ENCODE results near the gene KDELR3.

DNA sequence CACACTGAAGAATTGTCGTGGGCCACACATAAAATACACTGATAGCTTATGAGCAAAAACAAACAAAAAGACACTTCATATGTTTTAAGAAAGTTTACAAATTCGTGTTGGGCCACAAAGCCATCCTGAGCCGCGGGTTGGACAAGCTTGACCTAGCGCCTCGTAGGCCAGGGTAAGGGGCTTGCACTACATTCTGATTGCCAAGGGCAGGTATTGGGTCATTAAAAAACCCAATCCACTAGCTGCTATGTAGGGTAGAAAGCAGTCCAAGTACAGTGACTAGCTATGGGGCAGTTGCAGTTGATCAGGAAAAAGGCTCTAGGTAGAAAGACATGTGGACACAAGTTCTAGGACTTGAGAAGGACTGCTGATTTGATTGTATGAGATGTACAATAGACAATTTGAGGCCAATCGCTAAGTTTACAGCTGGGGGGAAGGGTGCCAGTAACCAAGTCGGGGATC, 14.0 kb downstream of the KDELR3 start:
- no peak for TF ChIP-seq CTCF (IDR thresholded peaks at IDR 0.05; ENCODE audit: low read length)
- TF ChIP-seq EZH2 (IDR thresholded peaks at IDR 0.05; ENCODE audit: borderline replicate concordance, low read length) = no peak

All from OCI-LY1 (cell line).